ENCODE measurements around the gene TMEM175.
A peak's percentile ranks its signal among the peaks of the same experiment; 100 is the strongest.
"Not testable (repeated sequence)": the region's sequence is repeated elsewhere in the genome, so short reads cannot be mapped to it uniquely, and the experiment has no call there.

TMEM175 gene

DNA sequence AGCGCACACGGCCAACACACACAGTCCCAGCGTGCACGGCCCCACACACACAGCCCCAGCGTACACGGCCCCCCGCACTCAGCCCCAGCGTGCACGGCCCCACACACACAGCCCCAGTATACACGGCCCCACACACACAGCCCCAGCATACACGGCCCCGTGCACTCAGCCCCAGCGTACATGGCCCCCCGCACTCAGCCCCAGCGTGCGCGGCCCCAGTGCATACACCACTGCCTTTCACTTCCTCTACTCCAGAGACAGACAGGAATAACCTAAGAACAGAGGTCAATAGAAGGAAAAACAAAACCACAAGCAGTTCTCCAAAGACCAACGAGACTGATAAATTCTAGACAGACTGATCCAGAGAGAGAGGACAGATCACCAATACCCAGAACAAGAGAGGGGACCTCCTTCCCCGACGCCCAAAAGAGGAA is 17.2 kb upstream of the TMEM175 start:
- DNase-seq (ENCODE audit: low read depth) = no peak

DNA sequence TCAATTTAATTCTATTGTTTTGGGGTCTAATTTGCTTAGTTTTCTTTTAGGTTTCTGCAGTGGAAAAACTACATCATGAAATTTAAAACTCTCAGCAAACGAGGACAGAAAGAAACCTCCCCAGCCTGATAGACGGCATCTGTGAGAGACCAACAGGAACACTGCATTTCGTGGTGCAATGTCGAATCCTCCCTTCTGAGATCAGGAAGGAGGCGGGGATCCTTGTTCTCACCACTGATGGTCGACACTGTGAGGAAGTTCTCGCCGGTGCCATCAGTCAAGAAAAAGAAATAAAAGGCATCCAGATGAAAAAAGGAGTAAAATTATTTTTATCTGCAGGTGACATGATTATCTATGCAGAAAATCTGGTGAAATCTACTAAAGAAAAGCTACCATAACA is 16.7 kb upstream of the TMEM175 start:
- DNase-seq (ENCODE audit: low read depth) = peak; percentile 19

DNA sequence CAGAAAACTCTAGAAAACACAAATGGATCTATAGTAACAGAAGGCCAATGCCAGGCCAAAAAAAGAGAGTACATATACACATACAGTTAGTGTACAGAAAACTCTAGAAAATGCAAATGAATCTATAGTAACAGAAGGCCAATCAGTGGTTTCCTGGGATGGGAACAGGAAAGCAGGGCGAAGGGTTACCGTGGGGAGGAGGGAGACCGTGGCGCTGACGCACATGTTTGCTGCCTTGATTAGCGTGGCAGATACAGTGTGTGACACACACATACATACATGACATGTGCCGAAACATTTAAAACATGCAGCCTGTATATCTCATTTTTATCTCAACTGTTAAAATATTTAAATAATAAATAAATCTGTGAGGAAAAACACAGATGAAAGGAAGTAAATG is 14.8 kb upstream of the TMEM175 start:
- DNase-seq (ENCODE audit: low read depth) = no peak

DNA sequence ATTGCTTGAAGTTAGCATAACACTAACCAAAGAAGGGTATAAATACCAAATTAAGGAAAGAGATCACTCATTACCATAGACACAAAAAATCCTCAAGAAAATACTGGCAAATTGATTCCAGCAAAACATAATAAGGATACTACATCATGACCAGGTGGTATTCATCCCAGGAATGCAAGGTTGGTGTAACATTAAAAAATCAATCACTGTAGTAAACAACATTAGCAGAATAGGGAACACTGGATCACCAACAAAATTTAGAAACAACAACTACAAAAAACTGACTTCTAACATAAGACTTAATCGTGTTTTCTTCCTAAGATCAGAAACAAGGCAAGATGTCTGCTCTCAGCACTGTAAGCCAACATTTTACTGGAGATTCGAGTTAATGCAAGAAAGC is 14.3 kb upstream of the TMEM175 start:
- DNase-seq (ENCODE audit: low read depth) = no peak

DNA sequence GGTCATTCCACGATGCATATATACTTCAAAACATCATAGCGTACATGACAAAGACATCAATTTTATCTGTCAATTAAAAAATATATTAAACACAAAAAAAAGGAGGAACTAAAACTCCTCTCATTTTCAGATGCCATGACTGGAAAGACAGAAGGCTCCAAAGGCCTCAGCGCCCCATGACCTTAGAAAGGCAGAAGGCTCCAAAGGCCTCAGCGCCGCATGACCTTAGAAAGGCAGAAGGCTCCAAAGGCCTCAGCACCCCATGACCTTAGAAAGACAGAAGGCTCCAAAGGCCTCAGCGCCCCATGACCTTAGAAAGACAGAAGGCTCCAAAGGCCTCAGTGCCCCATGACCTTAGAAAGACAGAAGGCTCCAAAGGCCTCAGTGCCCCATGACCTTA is 13.7 kb upstream of the TMEM175 start:
- not testable (repeated sequence) for DNase-seq (ENCODE audit: low read depth)

DNA sequence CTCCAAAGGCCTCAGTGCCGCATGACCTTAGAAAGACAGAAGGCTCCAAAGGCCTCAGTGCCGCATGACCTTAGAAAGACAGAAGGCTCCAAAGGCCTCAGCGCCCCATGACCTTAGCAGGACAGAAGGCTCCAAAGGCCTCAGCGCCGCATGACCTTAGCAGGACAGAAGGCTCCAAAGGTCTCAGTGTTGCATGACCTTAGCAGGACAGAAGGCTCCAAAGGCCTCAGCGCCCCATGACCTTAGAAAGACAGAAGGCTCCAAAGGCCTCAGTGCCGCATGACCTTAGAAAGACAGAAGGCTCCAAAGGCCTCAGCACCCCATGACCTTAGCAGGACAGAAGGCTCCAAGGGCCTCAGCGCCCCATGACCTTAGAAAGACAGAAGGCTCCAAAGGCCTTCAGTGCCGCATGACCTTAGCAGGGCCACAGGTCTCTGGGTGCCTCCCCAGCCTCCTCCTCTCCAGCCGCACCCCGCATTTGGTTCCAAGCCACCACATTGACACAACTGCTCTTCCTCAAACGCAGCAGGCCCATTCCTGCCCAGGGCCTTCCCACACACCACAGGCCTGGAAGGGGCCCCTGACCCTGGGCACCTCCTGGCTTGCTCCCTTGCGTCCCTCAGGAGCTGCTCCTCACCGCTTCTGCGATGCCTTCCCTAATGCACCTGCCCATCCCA is 13.1 kb upstream of the TMEM175 start:
- not testable (repeated sequence) for DNase-seq (ENCODE audit: low read depth)

DNA sequence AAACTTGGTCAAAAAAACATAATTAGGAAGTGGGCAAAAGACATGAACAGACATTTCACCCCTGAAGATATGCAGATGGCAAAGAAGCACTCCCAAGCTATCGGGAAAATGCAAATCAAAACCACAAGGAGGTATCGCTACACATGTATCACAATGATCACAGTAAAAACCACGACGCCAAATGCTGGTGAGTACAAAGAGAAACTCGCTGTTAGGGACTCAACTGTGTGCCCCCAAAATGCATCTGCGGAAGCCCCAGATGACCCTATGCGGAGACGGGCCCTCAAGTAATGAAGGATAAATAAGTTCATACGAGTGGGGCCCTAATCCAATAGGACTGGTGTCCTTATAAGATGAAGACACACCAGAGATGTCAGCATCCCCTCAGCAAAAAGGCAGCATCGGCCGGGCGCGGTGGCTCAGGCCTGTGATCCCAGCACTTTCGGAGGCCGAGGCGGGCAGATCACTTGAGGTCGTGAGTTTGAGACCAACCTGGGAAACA is 10.4 kb upstream of the TMEM175 start:
- DNase-seq (ENCODE audit: low read depth) = no peak

DNA sequence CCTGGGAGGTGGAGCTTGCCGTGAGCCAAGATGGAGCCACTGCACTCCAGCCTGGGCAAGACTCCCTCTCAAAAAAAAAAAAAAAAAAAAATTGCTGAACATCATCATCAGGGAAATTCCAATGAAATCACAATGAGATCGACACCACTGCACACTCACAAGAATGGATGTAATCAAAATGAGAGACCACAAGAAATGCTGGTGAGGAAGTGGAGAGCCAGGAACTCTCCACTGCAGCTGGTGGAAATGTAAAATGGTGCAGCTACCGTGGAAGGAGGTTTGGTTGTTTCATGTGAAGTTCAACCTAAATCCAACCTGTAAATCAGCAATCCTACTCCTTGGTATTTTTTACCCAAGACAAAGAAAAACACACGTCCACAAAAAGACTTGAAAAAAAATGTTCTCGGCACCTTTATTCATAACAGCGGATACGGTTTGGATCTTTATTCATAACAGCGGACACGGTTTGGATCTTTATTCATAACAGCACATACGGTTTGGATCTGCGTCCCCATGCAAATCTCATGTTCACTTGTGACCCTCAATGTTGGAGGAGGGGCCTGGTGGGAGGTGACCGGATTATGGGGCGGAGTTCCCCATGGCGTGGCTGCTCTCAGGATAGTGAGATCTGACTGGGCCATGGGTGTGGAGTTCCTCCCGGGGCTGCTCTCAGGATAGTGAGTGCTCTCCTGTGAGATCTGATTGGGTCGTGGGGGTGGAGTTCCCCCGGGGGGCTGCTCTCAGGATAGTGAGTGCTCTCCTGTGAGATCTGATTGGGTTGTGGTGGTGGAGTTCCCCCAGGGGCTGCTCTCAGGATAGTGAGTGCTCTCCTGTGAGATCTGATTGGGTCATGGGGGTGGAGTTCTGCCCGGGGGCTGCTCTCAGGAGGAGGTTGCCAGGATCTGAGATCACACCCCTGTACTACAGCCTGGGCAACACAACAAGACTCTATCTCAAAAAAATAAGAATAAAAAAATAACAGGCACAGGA is 7.9 kb upstream of the TMEM175 start:
- peak; percentile 12 for DNase-seq (ENCODE audit: low read depth)

DNA sequence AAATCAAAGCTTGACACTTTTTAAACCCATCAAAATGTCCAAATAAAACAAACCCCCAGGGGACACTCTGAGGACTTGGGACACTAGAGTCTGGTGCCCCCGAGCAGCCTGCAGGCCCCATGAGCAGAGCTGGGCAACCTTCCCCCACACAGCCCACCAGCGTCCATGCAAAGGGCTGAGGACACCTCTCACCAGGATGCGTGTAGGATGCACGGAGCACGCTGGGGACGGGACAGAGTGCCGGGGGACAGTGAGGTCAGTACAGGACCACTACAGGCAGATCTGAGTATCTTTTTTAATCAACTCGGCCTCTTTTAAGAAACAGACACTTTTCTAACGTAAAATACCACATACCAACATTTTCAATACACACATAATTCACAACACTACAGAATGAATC is 7.1 kb upstream of the TMEM175 start:
- no peak for DNase-seq (ENCODE audit: low read depth)

DNA sequence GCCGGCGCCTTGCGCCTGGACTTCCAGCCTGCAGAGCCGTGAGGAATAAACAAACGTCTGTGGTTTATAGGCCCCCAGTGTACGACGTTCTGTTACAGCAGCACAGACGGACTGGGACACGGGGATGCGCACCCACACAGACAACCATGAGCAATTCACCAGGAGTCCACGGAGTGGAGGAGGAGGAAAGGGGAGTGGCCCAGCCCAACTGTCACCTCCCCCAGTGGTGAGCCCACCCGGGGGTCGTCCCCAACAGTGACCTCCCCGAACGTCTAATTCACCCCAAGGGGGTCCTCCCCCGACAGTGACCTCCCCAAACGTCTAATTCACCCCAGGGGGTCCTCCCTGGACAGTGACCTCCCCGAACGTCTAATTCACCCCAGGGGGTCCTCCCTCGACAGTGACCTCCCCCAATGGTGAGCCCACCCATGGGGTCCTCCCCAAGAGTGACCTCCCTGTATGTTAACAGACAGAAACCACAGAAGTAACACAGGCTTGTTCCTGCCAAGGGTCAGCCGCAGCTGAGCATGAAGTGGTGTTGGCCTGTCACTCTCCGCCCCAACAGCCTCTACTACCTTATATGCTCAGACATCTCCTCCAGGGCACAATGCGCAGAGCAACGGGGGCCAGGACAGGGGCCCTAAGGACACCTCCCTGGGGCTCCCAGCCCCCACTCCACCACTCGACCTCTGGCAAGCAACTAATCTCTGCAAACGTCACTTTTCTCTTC is 6.3 kb upstream of the TMEM175 start:
- peak; percentile 21 for DNase-seq (ENCODE audit: low read depth)

DNA sequence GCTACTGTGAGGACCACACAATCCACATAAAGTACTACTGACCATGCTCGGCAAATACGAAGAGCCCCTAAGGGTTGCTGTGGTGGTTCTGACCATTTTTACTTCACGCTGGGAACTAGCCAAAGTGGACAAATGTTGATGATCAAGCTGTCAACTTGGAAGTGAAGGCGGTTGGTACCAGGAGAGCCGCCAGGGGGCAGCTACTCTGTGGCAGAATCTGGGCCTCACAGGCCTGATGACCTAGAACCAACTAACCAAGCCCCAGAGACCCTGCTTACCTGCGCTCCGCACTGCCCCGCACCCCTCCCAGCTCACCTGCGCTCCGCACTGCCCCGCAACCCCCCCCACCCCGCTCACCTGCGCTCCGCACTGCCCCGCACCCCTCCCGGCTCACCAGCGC is 5.7 kb upstream of the TMEM175 start:
- peak; percentile 15 for DNase-seq (ENCODE audit: low read depth)

DNA sequence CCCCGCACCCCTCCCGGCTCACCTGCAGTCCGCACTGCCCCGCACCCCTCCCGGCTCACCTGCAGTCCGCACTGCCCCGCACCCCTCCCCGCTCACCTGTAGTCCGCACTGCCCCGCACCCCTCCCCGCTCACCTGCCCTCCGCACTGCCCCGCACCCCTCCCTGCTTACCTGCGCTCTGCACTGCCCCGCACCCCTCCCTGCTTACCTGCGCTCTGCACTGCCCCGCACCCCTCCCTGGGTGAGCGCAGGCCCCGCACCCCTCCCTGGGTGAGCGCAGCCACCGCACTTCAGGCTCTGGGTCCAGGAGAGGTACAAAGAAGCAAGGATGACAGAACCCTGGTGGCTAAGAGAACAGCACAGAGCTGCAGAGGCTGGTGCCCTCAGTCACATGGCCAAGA is 4.7 kb upstream of the TMEM175 start:
- not testable (repeated sequence) for DNase-seq (ENCODE audit: low read depth)

DNA sequence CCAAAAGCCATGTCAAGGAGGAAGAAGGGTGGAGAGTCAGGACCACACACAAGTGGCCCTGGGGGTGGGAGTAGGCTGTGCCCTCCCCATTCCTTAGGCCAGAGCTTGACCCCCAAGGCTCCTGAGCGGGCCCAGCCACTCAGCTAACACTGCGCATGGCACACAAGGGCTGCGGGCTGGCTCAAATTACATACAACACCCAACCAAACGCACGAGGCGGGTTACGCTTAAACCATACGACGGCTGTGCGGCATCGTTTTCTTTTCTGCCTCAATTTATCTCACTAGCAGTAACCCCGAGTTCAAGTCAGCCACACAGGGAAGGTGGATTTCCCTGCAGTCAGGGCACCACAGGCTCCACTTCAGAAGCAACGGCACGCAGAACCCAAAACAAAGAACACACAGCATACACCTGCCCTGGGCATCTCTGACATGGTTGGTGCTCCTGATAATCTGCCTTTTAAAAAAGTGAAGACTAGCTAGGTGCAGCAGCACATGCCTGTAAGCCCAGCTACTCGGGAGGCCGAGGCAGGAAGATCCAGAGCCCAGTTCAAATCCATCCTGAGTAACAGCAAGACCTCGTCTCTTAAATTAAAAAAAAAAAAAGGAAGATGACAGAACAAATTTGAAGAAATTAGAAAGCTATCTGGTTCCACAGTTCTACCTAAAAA is 3.0 kb upstream of the TMEM175 start:
- no peak for DNase-seq (ENCODE audit: low read depth)

DNA sequence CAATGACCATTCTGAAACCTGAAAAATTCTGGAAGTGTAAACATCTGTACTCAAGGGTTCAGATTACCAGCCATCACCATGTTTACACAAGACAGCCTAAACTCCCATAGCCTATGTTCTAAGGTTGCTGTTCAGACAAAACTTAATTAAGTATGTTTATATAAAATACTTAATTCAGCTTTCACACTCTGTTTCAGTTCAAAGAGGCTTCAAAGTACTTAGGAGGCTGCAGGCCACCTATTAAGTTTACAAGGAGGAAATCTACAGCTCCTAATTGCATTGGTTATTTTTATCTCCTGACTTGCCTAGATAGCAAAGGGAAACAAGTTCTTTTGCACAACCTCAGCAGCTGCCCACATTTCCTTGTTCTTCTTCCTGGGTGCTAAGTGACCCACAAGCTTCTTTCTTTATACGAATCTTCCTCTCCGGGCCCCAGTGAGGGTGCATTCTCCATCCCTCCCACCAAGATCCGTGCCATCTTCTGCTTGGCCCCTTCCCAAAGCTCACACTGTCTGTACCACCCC is 2.2 kb upstream of the TMEM175 start:
- DNase-seq (ENCODE audit: low read depth) = peak; percentile 30

DNA sequence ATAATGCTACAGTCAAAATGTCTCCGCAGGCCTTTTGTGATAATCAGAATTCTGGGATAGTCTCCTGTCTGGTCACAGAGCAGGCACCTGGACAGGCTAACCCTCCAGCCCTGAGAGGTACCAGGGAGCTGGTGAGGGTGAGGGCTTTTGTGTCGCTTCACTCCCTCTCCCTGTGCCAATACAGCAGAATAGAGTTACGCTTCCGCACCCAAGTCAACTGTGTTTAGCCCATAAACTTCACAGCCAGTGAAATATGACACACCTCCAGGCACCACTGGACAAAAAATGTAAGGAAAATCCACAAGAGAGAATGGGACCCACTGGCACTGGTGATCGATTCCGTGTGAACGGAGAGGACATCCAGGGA is 1.4 kb upstream of the TMEM175 start:
- DNase-seq (ENCODE audit: low read depth) = no peak

DNA sequence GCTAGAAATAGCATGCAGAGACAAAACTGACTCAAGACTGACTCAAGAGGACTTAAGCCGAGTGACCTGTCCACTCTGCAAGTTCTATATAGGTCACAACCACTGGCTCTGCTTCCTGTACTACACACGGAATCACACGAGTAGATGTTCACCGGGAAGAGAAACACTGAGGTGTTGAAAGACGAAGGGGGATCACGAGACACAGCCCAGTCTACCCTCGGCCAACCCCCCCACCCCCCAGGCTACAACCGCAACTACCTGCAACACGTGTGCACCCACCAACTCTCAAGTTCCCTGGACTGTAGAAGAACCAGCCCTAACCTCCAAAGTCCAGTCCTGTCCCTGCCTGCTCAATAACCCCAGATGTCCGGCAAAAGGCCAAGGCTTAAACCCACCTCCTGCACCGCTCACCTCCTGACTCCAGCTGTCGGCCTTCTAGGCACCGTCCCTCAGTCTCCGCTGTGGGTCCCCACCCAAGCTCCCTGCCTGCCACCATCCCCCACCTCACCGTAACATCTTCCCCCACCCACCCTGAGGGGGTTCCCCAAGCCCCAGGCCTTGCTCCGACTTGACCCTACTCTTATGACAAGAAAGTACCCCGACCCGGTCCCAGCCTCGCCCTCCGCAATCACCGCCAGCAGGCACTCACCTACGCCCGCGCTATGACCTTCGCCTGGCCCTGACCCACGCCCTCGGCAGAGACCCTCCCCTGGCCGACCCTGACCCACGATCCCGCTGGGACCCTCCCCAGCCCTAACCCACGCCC is 883 bp upstream of the TMEM175 start:
- peak; percentile 66 for DNase-seq (ENCODE audit: low read depth)

DNA sequence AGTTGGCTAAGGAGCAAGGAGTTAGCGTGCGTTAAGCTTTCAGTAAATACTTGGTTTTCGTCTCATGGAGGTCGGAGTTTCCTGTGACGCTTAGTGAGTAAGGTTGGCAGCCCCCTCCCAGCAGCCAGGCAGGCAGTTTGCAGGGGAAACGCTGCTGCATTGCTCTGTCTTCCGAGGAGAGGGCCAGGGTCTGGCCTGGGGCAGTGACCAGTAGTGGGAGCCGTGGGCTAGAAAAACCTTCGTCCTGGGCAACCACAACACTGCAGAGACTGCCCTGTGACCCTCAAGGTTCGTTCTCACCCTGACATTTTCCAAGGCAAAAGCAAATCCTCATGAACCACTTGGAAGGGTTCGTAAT is 432 bp downstream of the TMEM175 start:
- DNase-seq (ENCODE audit: low read depth) = peak; percentile 12

DNA sequence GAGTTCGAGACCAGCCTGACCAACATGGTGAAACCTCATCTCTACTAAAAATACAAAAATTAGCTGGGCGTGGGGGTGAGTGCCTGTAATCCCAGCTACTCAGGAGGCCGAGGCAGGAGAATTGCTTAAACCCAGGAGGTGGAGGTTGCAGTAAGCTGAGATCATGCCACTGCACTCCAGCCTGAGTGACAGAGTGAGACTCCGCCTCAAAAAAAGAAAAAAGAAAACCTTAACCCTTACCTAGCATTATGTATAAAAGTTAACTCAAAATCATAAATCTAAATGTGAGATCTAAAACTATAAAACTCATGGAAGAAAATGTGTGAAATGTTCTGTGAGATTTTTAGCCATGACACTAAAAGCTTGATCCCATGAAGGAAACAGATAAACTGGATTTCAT is 7.2 kb downstream of the TMEM175 start:
- DNase-seq (ENCODE audit: low read depth) = not testable (repeated sequence)

DNA sequence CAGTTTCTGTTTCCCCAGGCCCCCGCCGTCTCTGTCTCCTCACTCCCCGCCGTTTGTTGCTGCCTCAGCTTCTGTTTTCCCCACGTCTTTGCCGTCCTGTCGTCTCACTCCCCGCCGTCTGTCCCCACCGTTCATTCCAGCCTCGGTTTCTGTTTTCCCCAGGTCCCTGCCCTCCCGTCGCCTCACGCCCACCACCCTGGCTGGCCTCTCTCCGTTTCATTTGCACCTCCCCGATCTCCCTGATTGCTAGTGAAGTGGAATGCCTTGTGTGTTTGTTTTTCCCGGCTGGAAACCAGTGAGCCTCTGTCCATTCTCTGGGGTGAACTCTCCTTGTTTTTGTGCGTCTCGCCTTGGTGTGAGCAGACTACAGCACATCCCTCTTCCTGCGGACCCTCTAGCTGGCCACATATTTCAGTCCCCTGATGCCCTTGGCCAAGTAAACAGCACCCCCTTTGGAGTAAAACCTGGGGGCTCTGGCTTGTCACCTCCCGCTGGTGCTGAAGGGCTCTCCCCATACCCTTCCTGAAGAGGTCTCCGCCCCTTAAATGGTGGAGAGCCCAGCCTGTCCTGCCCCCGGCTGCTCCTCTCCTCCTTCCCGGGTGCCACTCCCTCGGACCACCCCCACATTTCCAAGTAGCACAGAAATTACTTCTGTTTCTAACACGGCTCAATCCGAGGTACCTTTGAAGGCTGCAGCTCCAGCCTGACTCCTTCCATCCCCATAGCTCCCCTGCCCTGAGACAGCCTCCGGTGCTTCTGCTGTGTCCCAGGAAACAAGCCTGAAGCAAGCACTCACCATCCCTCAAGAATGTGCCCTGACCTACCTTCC is 13.2 kb downstream of the TMEM175 start:
- DNase-seq (ENCODE audit: low read depth) = no peak

DNA sequence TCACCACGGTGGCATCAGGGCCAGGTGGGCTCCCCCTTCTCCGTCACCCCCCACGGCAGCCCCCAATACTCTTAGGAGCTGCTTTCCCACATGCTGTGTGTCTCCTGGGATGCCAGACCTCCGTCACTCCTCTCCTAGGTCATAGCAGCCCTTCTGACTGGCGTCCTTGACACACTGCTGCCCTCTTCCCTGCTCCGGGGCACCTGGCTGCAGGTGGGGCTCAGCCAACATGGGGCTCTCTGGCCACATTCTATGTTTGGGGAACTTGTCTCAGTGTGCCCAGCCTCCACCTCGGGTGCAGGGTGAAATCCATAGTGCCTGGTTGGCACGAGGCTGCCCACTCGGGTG is 13.8 kb downstream of the TMEM175 start:
- no peak for DNase-seq (ENCODE audit: low read depth)

All from amniotic epithelial cell (primary cell).